ENCODE measurements around the gene CCL7. TPM values are rescaled to one million over a fixed set of nuclear protein-coding genes. Genes with fewer than 3 reads are reported as not detected.

CCL7 gene
- total RNA-seq, 1 experiment from 2014 or later, result not detected

DNA sequence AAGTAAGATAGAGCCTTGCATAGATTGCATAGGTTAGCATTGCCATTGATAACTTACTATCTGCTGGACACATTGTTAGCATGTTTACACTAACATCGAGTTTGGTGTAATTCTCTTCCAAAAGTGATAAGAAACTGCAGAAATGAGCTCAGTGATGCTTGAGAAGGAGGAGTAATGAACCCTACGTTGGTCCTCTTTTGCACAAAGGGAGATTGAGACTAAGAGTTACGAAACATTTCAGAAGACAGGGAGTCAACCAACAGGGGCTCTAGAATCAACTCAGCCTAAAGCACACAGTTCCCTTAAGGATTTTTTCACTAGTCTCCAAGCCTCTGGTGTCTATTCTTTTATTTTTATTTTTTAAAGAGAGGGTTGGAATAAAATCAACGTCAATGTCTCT lies 6.8 kb downstream of the CCL7 start:
- no peak for DNase-seq (ENCODE audit: extremely low read depth, low read depth)

DNA sequence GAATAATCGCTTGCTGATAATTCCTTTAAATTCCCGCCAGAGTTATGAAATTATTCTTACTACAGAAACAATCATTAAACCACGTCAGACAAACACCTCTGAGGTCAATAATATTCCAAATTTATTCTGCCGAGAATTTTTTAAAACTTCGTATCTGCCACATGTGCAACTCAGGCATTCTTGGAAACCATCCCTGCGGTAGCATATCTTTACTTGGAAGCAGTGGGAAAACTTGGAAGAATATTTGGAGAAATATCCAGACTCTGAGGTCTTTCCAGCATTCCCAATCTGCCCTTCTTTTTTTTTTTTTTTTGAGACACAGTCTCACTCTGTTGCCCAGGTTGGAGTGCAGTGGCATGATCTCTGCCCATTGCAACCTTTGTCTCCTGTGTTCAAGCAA lies 13.6 kb downstream of the CCL7 start:
- no peak for DNase-seq (ENCODE audit: extremely low read depth, low read depth)

DNA sequence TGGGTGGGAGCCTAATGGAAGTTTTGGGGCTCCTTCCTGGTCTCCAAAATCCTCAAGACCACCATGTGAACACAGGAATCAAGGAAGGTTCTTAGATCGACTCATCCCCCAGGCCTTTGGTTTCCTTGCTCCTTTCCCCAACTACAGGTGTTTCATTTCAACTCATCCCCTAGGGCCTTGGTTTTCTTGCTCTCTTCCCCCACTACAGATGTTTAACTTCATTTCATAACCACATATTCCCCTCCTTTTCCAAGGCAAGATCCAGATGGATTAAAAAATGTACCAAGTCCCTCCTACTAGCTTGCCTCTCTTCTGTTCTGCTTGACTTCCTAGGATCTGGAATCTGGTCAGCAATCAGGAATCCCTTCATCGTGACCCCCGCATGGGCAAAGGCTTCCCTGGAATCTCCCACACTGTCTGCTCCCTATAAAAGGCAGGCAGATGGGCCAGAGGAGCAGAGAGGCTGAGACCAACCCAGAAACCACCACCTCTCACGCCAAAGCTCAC lies 15.3 kb downstream of the CCL7 start, which contains the start of gene CCL11:
Gene CCL11 (plus strand): TSS at position 457 of the 507 bp plus-strand sequence. CDS start 67 bp downstream, outside the sequence.
- DNase-seq (ENCODE audit: extremely low read depth, low read depth), result no peak

DNA sequence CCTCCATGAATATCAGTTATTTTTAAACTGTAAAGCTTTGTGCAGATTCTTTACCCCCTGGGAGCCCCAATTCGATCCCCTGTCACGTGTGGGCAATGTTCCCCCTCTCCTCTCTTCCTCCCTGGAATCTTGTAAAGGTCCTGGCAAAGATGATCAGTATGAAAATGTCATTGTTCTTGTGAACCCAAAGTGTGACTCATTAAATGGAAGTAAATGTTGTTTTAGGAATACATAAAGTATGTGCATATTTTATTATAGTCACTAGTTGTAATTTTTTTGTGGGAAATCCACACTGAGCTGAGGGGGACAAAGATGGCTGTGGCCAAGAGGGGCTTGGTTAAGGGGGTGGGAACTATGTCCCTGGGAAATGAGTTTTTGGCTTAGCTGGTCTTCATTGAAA lies 17.9 kb downstream of the CCL7 start:
- DNase-seq (ENCODE audit: extremely low read depth, low read depth), result no peak

GRCh38 chr17:34290586-34290985 lies 20.6 kb downstream of the CCL7 start:
- DNase-seq (ENCODE audit: extremely low read depth, low read depth), result no peak

DNA sequence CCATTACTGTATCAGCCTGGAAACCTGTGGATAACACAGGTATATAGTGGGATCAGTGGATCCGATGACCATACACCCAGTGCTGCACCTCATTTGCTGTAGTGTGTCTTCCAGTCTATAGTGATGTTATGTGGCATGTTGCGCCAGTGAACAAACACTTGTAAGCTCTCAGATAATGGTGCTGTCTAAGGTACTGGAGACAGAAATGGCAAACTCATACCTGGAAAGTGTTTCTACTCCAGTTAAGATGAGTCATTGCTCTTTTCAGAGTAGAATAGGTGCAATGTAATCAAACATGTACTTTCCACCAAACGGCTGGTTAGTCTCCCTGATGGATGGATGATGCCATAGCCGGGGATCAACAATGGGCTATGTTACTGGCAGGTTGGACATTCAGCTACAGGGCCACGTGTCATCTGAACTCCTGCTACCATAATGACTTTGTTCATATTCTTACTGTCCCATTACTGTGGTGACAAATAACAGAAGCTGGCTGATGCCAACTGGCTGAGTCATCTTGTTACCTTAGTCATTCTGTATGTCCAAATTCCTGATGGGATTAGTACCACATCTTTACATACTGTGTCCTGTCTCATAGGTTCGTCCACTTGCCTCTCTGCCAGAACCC lies 21.8 kb downstream of the CCL7 start:
- DNase-seq (ENCODE audit: extremely low read depth, low read depth), result no peak

DNA sequence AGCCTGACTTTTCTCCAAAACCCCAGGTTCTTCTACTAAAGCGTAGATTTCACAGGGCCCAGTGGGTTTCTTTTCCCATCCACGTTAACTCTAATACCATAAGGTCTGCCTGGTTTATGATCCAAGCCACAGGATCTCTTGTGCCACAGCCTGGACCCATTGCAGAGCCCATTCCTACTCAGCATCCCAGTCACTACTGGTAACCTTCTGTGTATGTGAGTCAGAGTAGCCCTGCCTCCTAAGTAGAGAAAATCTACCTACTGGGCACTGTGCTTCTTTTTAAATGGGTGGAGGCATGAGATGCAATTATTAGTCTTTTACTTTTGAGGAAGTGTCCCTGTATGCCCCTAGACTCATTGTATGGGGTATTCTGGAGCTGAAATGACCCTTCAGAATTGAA lies 29.0 kb downstream of the CCL7 start:
- no peak for DNase-seq (ENCODE audit: extremely low read depth, low read depth)

- no peak for DNase-seq (ENCODE audit: extremely low read depth, low read depth)
Measured at GRCh38 chr17:34299956-34300577, 30.0 kb downstream of the CCL7 start.

GRCh38 chr17:34300652-34301370 lies 30.8 kb downstream of the CCL7 start:
- DNase-seq (ENCODE audit: extremely low read depth, low read depth), result no peak

DNA sequence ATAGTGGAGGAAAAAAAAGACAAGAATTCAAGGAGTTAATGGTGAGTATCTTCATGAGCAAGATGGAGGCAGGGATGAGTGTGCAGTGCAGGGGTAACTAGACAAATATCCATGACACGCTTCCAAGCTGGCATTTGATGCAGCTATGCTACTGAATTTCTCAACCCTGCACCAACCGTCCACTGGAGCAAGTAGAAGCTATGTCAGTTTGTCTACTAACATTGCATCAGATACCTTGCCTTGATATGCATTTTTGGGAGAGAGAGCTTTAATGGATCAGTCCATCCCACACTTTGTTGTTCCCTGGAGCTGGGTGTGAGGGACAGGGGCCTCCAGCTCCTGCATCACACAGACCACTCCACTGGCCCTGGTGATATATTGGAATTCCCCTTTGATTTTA lies 32.0 kb downstream of the CCL7 start:
- DNase-seq (ENCODE audit: extremely low read depth, low read depth), result no peak

DNA sequence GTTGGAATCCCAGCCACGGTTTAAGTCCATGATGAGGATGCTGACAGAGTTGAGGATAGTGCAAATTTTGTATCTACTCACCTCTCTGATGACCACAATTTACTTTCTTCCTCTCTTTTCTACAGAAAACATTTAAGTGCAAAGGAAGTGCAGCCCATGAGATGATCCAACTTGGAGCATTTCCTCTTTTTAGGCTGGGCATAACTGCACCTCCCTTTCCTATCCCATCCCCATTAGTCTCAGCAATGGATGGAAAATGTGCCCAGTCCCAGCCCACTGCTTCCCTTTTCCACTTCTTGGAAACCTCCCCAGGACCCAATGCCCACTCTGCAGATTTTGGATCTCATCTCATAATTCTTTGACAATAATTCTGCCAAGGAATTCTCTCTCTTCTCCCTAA lies 32.6 kb downstream of the CCL7 start:
- DNase-seq (ENCODE audit: extremely low read depth, low read depth), result no peak

DNA sequence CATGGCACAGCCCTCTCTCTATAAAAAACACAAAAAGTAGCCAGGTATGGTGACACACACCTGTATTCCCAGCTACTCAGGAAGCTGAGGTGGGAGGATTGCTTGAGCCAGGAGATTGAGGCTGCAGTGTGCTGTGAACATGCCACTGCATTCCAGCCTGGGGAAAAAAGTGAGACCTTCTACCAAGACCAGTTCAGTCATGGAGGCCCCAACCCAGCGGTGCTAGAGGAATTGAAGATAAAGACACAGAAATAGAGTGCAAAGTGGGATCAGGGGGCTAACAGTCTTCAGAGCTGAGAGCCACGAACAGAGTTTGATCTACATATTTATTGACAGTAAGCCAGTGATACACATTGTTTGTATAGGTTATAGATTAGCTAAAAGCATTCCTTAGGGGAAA lies 33.6 kb downstream of the CCL7 start:
- no peak for DNase-seq (ENCODE audit: extremely low read depth, low read depth)

DNA sequence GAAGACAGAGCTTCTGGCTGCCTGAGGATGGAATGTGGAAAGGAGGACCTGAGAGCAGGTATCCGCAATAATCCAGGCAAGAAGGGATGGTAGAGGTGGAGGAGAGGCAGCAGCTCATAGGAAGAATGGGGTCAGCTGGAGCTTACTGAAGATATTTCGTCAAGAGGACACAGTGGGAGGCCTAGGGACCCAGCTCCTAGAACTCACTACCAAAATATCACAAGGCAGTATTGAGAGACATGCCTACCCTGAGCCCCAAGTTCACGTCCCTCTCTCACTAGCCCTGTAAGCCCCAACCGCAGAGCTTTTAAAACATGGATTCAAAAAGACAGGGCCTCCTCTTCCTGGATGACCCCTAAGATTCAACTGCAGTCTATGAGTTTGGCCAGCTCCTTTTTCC lies 35.0 kb downstream of the CCL7 start:
- DNase-seq (ENCODE audit: extremely low read depth, low read depth), result no peak

DNA sequence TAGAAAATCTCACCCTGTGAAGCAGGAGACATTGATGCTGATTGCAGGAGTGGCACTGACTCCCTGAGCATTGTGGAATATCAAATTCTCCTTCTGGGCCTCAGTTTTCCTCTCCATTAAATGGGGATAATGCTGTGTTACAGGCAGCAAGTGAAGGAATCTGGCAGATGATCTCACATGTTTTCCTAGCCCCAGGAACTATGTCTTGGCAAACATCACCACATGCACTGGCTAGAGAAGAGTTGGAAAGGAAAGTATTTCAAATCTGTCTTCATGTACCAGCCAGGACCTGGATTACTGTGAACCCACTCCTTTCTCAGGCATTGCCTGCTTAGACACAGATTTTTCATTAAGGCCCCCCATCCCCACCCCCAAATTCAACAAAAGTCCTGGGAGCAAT lies 35.6 kb downstream of the CCL7 start:
- DNase-seq (ENCODE audit: extremely low read depth, low read depth), result no peak

DNA sequence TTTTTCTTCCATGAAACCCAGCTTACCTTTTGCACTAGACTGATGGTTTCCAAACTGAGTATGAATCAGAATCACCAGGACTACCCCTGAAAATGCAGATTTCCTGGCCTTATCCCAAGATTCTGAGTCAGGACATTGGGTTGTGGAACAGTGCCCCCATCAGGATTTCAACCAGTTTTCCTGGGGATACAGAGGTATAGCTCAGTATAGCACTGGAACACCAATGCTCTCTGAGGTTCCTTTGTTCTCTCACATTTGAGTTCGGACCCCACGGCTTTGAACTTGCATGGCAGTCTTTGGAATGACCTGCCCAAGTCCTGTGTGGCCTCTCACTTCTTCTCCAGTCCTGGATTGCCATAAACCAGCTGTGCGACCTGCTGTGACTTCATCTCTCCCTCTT lies 36.4 kb downstream of the CCL7 start:
- DNase-seq (ENCODE audit: extremely low read depth, low read depth), result no peak

- DNase-seq (ENCODE audit: extremely low read depth, low read depth), result no peak
Measured at GRCh38 chr17:34307110-34307509, 37.1 kb downstream of the CCL7 start.

GRCh38 chr17:34308371-34308770 lies 38.4 kb downstream of the CCL7 start:
- no peak for DNase-seq (ENCODE audit: extremely low read depth, low read depth)

- DNase-seq (ENCODE audit: extremely low read depth, low read depth), result no peak
Measured at GRCh38 chr17:34311291-34311690, 41.3 kb downstream of the CCL7 start.

- no peak for DNase-seq (ENCODE audit: extremely low read depth, low read depth)
Measured at GRCh38 chr17:34312080-34312479, 42.1 kb downstream of the CCL7 start.

DNA sequence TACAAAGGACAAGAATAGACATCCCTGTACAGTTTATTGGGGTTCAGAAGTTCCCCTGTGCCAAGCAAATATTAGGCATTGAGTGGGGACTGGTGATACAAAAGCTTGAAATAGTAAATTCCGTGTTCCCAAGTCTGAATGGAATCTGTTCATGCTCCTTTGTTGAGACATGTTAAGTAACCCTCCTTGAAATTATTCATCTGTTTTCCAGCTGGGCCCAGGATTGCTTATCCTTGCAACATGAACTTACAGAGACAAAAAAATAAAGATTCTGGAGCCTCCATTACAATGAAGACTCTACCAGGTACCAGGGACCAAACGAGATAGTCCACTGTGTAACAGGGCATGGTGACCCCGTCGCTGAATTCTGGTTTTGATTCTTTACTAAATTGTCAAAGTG lies 43.1 kb downstream of the CCL7 start:
- no peak for DNase-seq (ENCODE audit: extremely low read depth, low read depth)

- DNase-seq (ENCODE audit: extremely low read depth, low read depth), result no peak
Measured at GRCh38 chr17:34314279-34314678, 44.3 kb downstream of the CCL7 start.

GRCh38 chr17:34318474-34318873 lies 48.5 kb downstream of the CCL7 start:
- no peak for DNase-seq (ENCODE audit: extremely low read depth, low read depth)

Measured in NCI-H460 (cell line).